DMS53 treated with DMSO at 0.1 percent for 48 hours (cell line): ENCODE results near the gene CAP2.

Source experiments
- DNase-seq: peaks from one replicate; lab custom pipeline; 2025; ENCODE audit not compliant: unreplicated experiment; lab: John Stamatoyannopoulos, UW

The CAP2 gene, protein sequence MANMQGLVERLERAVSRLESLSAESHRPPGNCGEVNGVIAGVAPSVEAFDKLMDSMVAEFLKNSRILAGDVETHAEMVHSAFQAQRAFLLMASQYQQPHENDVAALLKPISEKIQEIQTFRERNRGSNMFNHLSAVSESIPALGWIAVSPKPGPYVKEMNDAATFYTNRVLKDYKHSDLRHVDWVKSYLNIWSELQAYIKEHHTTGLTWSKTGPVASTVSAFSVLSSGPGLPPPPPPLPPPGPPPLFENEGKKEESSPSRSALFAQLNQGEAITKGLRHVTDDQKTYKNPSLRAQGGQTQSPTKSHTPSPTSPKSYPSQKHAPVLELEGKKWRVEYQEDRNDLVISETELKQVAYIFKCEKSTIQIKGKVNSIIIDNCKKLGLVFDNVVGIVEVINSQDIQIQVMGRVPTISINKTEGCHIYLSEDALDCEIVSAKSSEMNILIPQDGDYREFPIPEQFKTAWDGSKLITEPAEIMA

DNA sequence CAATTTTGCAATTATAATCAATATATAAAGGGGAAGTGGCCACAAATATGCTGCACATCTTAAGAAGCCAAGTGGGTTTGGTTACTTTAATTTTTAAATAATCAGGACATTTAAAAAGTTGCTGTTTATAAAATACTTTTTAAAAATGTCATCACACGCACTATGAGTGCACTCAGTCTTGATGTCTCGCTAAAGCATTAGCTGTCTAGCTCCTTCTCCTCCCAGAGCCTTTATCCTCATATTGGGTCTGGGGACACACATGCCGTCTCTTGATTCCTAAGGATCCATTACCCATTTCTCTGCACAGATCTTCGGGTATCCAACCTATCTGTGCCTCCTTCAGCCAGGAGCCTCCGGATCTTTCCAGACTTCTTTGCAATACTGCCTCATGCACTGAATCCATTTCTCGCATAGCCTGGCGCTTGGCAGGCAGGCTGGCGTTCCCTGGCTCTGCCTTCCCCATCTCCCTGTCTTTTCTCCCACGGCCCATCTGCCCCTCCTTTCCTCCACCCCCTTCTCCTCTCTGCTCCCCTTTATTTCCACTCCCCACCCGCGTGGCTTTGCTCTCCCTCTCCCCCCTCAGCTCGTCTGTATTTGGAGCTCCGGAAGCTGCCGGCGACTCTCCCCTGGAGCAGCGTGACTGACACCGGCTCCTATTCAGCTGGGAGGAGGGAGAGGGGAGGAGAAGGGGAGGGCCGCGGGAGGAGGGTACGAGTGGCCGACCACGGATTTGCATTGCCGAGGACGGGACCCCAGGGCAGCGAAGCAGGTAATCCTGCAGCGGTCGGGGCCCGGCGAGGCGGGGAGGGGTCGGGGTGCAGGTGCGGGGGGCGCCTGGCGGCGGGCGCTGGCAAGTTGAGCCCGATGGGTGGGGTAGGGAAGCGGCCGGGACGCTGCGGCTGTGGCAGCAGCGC lies at the start of gene CAP2:
Gene CAP2, plus strand, starts transcription at position 618 of the 914 bp plus-strand sequence. CDS start 27,961 bp downstream, outside the sequence.
- DNase-seq: peak; percentile 22

DNA sequence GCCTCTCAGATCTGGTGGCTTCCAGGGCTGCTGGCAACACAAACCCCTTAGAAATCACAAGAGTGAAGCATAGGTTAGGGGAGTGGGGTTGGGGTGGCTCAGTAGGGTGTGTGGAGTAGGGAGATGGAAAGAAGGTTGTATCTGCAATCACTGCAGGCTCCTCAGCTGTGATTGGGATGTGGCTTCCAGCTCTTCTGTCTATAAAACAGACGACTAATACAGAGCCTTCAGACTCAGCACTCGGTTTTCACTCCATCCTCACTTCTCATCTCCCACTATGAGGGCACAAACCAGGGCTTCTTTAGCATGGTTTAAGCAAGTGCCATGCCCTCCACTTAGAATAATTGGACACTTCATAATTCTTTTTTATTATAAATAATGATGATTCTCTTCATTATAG lies 46.4 kb upstream of the CAP2 start:
- DNase-seq: no peak

DNA sequence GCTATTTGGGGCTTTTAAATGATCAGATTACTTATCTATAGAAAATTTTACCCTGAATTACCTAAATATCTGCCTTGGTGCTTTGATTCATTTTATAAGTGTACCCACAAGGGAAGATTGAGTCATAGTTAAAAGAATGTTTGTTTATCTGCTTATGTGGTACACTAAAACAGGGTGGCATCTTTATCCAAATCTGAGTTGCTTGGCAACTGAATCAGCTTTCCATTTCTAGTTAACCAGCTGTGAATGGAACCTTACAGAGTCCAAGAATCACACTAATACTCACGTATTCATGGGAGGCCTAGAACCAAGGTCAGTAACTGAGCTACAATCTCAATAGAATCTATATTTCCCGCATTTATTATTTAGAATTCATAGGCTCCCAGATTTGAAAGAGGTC lies 44.0 kb upstream of the CAP2 start:
- no peak for DNase-seq

DNA sequence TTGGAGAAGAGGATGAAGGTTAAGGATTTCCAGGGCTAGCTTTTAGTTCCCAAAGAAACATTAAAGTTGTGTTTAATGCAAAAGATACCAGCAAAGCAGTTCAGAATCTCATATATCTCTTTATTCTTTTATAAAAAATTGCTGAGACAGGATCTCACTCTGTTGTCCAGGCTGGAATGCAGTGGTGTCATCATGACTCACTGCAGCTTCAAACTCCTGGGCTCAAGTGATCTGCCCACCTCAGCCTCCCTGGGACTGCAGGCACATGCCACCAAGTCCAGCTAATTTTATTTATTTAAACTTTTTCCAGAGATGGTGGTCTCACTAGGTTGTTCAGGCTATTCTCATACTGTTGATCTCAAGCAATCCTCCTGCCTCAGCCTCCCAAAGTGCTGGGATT lies 41.1 kb upstream of the CAP2 start:
- DNase-seq: no peak

DNA sequence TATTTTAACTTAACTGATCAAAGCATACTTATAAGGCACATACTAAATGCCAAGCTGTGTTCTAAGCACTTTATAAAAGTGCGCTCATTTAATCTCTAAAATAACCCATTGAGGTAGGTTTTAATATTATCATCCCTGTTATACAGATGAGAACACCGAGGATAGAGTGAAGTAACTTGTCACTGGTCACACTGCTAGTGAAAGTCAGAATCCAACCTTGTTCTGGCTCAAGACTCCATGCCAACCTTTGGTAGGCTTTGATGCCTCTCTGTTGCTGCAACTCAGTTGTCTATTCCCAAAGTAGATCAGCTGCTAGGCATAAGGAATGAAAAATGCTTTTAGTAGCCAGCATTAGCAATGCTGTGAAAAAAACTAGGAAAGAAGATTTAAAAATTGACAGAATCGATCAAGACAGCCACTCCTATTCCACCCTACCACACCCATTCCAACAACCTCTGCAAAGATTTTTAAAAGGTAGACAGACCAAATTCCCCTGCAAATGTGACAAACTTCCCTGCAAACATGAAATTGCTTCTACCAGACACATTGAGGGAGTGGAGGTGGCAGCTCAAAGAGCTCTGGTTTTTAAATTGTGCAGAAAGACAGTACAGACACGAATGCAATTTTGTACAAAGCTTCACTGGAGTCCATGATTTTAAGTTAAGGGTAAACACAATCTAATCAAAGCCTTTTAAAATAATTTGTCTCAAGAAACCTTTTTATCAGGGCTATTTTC lies 39.8 kb upstream of the CAP2 start:
- no peak for DNase-seq

DNA sequence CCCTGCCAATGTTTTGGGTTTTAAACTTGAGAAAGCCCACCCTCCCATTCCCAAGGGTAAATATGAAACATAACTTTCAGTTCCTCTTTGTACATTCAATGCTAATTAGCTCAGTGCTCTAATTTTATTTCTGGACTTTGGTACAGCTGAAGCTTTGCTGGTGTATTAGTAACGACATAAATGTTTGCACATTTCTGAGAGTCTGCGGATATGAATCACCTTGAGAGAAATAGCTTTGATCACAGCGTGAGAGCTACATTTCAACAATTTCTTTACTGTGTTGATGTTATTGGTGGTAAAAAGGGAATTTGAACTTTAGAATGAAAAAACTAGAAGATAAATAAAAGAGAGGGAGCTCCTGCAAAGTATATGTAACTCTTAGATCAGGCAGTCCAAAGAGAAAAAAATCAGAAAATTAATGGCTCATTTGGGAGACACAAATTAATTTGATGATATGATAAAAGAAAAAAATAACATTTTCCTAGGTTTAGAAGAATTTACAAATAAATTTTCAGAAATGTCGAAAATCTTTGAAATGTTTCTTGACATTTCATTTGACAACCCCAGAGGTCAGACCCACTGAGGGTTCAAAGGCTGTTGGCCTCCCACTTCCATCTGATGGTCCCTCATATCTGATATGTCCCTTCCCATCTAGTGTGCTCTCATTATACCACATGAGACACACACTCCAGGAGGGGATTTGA lies 38.5 kb upstream of the CAP2 start:
- no peak for DNase-seq

DNA sequence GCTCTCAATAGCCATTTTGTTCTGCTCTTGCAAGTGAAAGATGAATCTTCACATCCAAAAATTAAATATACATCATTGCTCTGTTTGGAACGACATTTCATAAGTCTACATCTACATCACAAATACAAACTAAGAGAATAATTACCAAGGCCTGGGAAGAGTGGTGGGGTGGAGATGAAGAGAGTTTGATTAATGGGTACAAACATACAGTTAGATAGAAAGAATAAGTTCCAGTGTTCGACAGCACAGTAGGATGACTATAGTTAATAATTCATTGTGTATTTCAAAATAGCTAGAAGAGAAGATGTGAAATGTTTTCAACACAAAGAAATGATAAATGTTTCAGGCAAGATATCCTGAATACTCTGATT lies 38.0 kb upstream of the CAP2 start:
- no peak for DNase-seq

DNA sequence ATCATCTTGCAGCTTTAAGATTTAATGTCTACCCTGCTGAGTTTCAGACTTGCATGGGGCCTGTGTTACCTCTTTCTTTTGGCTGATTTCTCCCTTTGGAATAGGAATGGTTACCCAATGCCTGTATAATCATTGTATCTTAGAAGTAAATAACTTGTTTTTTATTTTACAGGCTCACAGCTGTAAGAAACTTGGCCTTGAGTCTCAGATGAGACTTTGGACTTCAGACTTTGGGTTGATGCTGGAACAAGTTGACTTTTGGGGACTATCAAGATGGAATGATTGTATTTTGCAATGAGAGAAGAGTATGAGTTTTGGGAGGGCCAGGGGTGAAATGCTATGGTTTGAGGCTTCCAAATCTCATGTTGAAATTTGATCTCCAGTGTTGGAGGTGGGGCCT lies 34.9 kb upstream of the CAP2 start:
- DNase-seq: no peak

DNA sequence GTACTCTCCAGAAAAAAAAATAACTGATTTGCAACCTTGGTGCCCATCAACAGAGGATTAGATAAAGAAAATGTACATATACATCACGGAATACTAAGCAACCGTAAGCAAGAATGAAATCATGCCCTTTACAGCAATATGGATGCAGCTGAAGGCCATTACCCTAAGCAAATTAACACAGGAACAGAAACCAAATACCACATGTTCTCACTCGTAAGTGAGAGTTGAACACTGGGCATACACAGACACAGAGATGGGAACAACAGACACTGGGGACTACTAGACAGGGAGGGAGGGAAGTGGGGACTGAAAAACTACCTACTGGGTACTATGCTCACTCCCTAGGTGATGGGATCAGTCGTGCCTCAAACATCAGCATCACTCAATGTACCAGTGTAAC lies 32.8 kb upstream of the CAP2 start:
- no peak for DNase-seq

DNA sequence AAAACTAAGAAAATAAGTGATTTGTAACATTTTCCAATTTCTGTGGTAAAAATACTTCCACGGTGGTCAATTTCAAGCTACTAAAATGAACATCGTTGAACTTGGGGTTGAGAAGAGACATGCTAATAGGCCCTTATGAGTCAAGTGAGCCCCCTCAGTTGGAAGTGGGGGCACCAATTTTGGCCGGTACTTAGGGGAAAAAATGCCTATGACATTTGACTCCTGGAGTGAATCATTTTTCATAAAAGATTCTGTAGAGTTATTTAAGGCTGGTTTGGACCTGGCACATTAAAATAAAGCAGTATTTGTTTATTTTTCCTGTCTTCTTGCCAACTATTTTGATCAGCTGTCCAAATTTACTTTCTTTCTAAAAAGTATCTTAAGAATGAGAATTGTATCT lies 32.4 kb upstream of the CAP2 start:
- DNase-seq: no peak

DNA sequence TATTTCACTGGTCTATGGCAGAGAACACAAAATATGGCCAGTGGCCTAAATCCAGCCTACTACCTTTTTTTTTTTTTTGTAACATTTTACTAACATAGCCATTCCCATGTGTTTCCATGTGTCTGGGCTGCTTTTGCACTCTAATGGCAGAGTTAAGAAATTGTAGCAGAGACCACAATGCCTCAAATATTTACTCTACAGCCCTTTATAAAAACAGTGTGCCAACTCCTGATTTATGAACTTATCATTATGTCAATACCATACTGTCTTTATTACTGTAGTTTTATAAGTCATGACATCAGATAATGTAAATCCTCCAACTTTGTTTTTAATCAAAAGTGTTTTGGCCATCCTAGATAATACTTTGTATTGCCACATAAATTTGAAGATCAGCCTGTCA lies 27.4 kb upstream of the CAP2 start:
- DNase-seq: no peak

DNA sequence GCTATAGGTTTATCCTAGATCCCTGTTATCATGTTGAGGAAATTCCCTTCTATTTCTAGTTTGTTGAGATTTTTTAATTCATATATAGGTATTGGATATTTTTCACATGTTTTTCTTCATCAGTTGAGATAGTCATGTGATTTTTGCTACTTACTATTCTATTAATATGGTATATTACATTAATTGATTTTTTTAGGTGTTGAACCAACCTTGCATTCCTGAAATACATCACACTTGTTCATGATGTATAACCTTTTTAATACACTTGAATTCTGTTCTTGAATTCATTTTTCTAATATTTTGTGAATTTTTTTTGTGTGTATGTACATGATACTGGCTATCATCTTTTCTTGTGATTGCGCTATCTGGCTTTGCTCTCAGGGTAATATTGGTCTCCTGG lies 25.5 kb upstream of the CAP2 start:
- DNase-seq: no peak

DNA sequence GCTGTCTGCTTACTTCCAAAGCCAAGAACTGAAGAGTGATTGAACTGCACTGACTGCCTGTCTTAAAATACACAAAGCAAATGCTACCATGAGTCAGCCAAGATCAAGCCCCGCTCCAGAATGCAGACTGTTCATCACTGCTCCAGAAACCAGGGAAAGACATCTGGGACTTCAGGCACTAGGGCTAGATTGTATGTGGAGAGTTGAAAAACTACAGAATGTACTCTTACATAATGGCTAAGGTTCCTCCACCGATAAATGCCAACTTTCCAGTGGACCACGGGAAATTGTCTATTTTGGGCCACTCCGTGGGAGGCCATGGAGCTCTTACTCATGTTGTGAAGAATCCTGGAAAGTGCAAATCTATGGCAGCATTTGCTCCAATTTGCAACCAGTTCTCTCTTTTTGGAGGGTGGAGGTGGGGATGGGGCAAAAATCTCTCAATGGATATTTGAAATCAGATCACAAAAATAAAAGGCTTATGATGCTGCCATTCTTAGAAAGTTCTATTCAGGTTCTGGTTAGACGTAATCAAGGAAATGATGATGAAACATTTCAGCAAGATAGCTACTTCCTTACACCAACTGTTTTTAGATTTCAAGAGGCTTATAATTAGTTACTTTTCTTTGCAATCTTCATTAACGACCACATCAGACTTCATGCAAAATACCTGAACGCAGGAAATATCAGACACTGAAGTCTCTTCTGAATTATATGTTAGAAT lies 11.8 kb upstream of the CAP2 start:
- no peak for DNase-seq

DNA sequence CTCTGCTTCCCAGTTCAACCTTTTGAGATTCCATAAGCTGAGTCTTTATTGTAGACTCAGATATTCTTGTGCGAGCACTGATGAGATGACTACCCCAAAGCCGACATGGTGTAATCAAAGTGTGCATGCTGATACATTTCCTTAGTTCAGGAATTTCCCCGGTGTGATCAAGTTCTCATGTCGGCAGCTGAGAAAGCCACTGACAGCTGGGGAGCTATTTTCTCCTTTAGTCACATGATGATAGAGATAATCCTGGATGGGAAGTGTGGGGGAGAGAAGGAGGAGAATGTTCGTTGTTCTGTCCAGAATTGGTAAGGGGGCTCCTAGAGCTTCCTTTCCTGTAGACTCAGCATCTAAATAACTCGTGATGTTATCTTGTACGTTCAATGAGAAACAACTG lies 7.7 kb upstream of the CAP2 start:
- DNase-seq: no peak

DNA sequence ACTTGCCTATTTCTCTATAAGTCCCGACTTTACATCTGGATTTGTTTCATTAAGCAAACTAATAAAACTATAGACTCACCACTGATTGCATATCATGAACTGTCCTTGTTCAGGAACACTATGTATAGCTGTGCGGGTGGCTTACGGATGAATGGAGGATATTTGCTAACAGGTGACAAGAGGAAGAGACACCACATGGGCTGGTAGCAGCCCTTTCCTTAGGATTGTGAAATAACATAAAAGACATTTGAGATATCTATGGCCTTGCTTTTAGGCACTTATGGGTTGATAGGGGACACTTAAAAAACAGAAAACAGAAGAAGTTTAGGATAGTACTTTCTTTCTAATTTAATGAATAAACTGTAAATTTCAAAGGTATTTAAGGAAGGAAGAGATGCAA lies 5.0 kb upstream of the CAP2 start:
- DNase-seq: no peak

DNA sequence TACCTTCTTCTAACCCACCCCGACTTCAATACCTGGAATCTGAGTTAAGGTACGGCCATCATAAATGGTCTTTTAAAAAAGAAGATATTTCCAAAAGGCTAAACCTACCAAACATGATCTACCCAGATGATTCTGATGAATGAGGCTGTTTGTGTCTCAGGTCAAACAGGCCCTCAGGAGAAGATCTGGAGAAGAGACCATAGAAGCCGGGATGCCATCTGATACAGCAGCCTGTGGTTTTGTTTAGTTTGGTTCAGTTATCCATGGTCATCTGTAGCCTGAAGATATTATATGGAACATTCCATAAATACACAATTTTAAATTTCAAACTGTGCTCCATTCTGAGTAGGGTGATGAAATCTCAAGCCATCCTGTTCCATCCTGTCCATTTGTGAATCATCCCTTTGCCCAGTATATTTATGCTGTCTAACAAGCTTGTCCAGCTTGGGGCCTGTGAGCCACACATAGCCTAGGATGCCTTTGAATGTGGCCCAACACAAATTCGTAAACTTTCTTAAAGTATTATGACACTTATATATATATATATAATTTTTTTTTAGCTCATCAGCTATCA lies 4.0 kb upstream of the CAP2 start:
- DNase-seq: no peak

DNA sequence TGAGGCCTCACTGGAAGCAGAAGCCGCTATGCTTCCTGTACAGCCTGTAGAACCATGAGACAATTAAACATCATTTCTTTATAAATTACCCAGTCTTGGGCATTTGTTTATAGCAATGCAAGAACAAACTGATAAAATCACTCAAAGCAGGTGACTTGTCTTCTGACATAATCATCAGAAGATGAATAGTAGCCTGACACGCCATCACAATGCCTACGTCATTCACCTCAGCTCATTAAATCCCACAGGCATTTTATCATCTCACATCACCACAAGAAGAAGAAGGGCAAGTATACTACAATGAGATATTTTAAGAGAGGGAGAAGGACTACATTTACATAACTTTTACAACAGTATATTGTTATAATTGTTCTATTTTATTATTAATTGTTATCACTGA lies 3.1 kb upstream of the CAP2 start:
- no peak for DNase-seq

DNA sequence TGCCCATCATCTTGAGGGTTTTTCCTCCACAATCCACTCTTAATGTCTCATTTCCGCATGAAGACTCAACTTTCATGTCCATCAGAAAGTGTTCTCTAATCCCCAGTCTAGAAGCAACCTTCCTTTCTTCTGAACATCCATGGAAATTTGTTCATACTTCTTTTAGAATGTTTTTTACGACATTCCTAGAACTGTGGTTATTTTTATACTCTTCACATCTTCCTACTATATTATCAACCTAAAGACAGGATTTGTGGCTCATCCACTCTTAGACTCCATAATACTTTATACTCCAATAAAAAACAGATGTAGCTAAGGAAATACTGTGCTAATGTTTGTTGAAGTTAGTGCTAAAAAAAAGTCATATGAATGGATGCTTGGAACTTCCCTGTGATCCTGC lies 1.4 kb upstream of the CAP2 start:
- no peak for DNase-seq

DNA sequence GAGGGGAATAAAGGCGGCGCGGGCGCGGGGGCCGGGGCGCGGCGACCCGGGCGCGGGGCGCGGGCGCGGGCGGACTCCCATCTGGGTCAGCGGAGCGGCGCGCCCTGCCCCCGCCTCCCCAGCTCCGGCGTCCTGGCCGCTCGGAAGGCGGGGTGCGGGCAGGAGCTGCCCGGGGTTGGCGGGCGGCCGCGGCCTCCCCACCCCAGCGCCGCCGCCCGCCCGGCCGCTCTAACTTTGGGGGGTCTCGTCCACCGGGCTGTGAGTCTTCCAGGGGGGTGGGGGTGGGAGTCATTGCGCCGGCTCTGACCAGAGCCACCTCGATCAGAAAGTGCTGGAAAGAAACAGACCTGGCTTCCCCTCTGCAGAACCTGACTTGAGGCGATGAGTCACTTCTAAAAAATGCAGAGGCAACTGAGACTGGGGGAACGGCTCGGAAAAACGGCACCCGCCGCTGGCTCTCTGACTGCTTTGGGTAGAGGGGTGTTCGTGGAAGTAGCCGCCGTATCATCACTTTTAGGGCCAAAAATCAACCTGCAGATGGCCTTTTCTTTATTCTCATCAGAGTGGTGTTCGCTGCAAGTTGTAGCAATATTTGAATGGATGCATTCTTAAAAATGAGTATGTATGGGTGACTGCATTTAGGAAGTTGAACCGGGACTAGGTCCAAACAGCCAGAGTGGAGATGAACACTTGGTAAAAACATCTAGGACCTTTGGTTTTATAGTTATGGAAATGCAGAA lies 667 bp downstream of the CAP2 start:
- DNase-seq: peak; percentile 4
